Stimulated activated CD8-positive, alpha-beta memory T cell treated with anti-CD3 and anti-CD28 coated beads, Interleukin-12 subunit alpha, Interleukin-12 subunit beta, amount 100 ng/mL, for 4 hours (primary cell): ENCODE data around the gene AK8.
"Not testable (repeated sequence)": the region's sequence is repeated elsewhere in the genome, so short reads cannot be mapped to it uniquely, and the experiment has no call there.

ENCODE experiments used
- DNase-seq: peaks from one replicate; pipeline ENCODE4 v3.0.0-alpha.2; 2020; ENCODE audit warnings: low read depth

AK8 gene

DNA sequence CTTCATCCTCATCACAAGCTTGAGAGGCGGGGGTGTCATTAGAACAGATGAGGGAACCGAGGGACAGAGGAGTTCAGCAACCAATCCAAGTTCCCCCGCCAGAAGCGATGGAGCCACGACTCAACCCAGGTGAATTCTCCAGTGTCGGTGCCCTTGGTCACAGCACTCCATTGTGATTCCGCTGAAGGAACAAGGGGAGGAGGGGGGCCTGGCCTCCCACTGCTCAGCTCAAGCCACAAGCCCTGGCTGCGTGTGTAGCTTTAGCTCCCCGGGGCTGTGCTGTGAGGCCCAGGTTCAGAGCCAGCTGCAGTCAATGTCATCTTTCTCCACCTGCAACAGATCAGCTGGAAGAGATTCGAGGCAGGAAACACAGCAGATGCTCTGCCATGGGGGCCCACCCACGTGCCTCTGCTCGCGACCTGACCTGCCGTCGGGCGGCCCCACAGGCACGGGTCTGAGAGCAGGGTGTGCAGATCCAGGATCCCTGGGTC is 135.2 kb downstream of the AK8 start:
- no peak for DNase-seq

DNA sequence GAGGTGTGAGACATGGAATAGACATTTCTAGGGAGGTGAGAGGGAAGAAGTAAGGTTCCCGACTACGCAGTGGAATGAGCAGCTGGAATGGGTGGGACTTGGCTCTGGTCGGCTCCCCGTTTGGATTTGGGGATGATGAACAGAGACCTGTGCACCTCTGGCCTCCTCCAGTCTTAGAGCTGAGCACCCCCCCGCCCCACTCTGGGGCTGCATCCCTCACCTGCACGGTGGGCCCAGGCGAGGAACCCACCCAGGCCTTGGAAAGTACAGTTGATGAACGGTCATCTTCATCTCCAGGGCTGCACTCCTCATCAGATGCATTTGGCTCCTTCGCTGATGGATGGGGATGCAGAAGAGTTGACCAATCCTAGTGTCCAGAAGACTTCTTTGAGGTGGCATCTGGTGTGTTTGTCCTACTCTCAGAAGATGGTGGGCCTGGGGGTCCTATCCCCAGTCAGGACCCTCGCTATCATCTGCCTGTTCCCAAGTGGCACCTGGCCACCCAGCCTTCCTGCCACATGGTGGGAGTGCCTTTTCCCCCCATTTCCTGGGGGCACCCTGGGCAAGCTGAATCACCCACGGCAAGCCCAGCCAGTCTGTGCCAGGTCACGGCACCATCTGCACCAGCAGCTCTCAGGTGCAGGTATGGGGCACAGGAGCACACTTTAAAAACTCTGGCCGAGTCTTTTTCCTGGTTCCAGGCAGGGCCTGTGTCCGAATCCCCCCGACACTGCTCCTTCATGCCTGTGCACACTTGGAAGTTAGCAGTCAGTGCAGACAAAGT is 137.4 kb downstream of the AK8 start:
- DNase-seq: no peak

DNA sequence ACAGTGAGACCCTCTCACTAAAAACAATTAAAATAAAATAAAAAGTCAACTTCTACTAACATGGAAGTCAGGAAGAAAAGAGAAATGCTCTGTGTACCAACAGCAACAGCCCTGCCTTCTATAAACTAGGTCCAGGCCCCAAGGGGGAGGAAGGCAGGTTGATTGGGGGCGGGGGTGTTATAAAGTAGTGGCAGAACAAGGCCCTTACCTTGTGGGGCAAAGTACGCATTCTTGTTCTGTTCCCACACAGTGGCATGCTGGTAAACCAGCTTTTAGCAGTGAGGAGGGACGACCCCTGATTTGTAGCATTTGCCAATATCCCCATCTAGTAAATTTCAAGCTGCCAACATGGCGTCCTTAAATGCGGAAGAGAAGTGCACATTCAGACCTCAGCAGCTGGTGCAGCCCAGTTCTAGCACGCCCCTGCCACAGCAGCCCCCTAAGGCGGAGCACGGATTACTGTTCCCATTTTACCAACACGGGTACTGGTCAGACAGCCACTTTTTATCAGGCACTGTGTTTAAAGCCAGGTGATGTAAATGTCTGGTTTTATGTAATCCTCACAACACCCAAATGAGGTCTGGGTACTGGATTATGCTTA is 138.3 kb downstream of the AK8 start:
- no peak for DNase-seq

DNA sequence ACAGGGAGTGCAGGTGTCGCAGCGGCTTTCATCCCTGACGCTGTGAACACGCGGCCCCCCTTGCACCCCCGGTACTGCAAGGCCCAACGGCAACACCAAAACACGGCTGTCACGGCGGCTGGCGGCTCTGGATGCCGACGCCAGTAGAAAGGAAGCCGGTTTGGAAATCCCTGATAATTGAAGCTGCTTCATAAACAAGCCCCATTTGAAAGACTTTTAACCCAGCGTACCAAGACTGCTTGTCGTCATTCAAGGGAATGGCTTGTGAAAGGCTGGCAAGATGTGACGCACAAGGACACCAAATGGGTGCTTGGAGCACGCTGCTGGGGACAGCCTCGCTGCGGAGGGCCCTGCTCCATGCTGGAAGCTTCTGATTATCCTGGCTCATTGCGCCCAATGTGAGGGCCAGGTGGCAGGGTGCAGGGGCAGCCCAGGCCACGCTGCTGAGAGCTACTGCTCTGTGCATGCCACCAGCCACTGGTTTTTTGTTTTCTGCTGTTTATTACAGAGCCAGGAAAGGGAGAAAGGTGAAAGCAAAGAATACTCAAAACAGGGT is 144.7 kb downstream of the AK8 start:
- DNase-seq: no peak

DNA sequence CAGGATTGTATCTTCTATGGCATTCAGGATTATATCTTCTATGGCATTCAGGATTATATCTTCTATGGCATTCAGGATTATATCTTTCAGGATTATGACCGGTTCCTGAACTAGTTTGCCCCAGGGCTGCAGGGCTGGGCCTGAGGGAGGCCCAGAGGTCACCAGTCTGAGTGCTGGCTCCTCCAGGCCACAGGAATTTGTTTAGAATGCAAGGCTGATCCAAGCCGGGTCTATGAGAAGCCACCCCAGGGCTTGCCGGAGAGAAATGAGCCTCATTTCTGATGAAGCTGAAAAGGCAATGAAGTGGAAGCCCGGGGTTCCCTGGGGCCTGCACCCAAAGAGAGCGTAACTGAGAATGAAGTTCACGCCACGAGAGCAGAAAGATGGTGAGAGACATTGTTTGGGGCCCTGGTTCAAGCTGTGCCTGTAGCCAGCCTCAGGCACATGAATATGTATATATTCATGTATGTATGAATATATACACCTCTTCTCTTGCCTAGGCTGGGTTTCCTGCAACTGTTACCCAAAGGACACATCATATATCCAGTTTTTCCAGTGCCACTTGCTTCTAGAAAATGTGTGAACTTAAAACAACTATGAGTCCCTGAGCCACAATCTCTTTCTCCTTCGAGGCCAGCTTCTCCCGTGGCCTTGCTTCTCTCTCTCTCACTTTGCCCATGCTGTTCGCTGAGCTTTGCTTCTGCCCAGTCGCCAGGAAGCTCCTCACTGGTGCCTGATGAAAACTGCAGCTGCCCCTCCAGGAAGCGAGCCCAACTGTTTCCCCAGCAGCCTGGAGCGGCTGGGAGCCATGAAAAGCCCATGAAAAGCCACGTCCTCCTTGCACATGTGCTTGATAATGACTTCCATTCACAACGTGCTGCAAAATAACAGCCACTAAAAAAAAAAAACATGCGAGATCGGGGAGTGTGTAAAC is 145.5 kb downstream of the AK8 start:
- DNase-seq: no peak

DNA sequence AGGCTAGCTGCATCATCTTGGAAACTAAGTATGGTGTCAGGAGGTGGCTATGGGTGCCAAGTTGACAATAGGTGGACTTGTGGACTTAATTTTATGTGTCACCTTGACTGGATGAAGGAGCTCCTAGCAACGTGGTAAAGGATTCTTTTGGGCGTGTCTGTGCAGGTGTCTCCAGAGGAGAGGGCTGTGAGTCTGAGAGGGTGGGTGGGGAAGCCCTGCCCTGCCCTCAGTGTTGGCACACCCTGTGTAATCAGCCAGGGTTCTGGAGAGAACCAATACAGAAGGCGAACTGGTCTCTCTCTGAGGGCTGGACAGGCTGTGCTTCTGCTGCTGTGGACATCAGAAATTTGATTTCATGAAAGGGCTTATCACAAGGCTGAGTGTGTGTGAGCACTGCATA is 146.9 kb downstream of the AK8 start:
- DNase-seq: no peak

DNA sequence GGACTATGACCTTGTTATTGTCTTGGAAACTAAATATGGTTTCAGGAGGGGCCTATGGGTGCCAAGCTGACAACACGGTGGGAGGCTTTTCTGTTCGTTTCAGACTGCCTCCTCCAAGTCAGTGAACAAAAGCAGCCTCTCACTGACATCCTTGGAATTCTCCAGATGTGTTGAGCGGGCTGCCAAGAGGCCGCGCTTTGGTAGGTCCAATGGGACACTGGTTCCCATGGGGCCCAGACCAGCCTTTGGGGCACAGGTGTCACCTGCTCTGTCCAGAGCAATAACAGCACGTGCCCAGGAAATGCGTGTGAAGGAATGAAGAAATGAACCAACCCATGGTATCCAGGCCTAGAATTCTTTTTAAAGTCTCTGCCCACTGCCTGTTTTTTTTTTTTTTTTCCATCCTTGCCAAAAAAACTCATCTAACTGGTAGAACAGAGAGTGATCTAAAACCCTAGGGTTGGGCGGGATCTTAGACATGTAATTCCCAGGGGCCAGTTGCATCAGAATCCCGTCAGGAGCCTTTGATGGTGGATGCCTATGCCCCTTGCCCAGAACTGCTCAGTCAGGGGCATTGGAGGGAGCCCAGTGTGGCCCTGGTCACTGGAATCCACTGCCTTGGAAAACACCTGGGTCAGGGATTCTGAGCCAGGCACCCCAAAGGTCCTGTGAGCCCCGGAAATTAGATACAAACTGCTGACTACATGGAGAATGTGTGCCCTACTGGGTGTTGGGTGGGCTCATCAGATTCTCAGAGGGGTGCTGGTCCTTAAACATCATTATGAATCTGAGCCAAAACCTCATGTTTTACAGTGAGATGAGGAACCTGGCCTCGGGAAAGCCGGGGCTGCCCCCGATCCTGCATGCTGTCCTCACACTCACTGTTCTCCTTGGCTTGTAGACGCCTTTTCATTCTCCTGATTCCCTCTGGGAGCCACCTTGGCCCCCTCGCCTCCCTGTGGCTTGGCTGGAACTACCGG is 147.7 kb downstream of the AK8 start:
- no peak for DNase-seq

DNA sequence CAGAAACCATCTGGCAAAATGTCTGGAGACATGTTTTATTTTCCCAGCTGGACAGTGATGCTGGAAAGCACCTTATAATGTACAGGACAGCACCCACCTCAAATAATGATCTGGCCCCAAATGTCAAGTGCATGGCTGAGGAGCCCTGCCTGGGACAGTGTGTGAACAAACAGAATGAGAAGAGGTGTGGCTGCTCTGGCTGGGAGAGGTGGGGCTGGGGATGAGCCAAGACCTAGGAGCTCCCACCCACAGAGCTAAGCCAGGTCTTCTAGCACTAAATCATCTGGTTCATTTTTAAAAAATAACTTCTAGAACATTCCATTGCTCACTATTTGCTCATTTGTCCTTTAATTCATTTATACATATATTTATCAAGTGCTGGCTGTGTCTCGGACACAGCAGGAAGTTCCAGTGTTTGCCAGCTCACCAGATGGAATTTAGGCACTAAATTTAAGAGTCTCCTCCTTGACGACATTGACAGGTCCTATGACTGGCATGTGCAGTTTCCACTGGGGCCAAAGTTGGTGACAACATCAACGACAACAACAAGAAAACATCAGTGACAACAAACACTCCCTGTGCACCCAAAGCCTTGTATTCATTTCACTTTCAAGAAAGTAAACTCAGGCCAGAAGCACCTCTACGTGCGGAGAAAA is 148.7 kb downstream of the AK8 start:
- DNase-seq: no peak

DNA sequence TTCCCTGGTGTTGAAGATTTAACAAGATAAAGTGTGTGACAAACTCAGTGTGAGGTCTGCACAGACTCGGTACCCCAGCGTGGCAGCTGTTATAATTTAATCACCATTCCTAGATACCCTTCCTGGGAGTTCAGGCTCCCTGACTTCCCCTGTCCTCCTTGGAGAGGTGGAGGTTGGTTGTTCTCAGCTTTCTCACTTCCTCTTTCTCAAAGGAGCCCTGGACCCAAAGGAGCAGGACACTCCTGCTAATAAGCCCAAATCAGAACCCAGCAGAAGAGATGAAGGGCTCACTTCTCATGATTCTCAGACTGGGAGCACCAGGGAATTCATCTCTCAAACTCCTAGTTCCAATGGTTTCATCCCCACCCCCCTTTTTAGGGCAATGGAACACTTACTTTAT is 149.6 kb downstream of the AK8 start:
- no peak for DNase-seq

DNA sequence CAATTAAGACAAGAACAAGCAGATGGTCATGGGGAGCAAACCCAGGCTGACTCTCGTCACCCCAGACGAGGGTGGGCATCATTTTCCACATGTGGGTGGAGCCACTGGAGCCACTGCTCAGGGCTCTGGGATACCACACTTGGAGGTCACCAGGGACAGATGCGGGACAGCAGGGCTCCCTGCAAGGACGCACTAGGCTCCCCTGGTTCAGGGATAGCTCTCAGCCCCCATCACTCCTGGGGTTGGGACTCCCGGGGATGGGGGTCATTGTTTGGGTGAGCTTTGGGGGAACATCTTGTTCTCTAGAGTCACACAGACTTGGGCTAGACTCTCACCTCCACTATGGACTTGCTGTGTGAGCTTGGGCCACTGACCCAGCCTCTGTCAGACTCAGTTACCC is 150.0 kb downstream of the AK8 start:
- DNase-seq: no peak

DNA sequence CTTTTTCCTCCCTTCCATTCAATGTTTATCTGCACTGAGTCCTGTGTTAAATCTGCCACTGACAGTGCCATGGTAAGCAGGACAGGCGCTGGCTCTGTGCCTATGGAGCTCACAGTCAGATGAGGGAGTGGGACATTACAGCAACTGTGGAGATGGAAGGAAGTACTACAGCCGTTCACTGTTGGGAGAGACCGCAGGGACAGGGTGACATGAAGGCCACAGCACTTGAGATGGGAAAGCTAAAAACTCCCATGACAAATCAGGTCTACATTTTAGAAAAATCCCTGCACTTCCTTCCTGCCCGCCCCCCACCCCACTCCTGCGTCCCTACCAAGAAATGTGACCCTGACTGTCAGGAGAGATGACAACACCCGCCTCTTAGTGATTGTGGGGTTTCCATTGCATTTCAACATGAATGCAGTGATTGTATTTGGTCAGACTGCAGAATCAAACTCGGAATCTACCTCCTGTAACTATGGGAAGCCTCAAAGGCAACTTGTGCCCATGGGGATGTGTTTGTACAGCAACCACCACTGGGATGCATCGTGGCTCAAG is 151.4 kb downstream of the AK8 start:
- no peak for DNase-seq

DNA sequence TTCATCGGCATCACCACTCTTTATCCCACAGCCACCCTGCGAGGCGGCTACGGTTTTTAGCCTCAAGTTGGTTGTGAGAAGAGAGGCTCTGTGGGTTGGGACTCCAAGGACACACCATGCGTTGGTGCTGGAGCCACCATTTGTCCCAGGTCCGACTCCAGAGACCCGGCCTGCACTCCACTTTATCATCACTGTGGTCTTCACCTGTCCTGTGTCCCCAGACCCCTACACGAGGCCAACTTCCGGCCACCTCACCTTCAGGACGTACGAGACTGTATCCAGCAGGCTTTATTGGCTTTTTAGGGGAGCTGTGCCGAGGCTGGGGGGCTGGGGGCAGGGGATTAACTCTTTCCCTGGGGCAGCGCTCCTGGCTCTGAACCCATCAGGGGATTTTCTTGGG is 152.8 kb downstream of the AK8 start:
- DNase-seq: no peak

DNA sequence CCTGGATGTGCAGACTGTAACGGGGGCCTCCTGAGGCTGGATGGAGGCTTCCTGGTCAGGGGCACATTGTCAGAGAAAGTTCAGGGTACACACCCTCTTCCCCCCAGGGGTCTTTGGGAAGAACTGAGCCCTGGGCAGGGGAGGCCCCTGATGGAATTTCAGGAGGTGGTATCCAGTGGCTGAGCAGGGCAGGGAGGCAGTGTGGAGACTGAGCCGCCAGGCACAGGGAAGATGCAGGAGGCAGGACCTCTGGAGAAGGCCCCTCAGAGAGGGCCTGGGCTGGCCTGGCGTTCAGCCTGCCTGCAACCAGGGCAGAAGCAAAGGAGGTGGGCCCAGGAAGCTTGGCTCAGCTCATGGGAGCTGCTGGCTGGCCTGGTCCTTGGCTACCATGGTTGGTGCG is 154.3 kb downstream of the AK8 start:
- no peak for DNase-seq

DNA sequence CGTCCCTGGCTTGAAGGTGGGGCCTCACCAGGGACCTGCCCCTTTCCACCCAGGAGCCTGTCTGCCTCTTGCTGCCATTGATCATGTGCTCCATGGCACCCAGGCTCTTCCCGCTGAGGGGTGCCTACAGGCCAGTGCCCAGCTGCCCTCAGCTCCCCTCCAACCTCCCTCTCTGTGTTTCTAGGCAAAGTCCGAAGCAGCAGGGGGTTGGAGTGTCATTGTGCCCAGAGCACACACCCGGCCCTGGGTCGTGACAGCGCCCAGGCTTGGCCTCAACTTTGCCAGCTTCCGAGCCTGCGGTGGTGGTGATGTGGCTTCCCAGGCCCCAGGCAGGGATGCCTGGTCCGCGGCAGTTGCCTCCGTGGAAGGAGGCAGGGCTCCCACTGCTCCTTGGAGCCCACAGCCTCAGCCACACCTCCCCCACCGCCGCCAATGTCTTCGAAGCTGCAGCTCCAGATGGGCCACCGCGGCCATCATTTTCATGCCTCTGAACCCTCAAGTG is 155.5 kb downstream of the AK8 start:
- no peak for DNase-seq

DNA sequence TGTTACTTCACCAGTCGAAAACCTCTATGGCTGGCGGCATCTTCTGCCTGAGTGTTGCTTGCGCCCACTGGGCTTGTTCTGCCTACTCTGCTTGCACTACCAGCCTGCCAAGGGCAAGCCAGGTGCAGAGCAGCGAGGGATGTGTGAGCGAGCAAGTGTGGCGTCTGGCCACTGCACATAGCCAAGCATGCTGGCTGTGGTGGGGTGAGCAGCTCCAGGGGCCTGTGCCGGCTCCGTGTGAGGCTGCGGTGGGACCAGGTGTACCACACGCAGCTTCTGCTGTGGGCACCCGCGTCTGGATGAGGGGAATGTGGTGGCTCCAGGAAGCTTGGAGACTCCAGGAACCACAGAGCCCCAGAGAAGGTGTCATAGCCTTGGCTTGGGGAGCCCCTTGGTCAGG is 156.4 kb downstream of the AK8 start:
- no peak for DNase-seq

DNA sequence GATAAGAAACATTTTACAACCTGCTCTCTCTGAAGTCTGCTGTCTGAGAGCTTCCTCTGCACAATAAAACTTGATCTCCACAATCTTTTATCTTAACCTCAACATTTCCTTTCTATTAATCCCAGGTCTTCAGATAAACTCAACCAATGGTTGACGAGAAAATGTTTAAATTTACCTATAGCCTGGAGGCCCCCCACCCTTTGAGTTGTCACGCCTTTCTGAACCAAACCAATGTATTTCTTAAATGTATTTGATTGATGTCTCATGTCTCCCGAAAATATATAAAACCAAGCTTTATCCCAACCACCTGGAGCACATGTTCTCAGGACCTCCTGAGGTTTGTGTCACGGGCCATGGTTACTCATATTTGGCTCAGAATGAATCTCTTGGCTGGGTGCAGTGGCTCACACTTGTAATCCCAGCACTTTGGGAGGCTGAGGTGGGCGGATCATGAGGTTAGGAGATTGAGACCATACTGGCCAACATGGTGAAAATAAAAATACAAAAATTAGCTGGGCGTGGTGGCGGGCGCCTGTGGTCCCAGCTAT is 159.6 kb downstream of the AK8 start:
- not testable (repeated sequence) for DNase-seq

DNA sequence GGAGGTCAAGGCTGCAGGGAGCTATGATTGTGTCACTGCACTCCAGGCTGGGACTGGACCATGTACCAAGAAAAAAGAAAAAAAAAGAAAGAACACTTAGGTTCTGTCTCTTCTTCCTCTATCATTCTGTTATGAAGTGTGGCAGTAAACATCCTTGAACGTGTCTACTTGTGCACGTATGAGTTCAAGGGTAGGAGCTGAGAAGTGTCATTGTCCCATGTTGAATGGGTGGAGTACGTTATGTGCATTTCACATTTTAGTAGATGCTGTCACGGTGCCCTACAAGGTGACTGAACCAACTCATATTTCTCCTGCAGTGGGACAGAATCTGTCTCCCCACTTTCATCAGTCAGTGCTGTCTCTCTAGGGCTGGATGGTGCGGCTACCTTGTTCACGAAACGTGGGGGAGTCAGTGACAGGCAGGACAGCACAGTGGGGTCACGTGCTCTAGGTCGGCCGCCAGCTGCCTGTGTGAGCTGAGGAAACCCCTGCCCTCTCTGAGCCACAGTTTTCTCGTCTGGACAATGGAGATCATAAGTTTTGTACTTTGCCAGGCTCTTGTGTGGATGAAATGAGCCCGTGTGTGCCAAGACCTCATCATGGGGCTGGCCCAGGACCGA is 160.6 kb downstream of the AK8 start:
- no peak for DNase-seq

DNA sequence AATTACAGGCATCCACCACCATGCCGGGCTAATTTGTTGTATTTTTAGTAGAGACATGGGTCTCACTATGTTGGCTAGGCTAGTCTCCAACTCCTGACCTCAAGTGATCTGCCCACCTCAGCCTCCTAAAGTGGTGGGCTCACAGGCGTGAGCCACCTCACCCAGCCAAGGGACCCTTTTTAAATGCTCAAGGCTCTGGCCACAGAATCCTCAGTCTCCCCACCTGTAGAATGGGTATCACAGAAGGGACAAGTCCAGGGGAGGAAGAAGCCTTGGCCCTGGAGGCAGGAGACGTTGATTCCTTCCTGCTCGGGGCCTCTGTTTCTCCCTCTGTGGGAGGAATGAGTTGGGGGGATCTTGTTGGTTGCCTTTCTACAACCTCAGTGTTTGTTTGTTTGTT is 162.1 kb downstream of the AK8 start:
- no peak for DNase-seq

DNA sequence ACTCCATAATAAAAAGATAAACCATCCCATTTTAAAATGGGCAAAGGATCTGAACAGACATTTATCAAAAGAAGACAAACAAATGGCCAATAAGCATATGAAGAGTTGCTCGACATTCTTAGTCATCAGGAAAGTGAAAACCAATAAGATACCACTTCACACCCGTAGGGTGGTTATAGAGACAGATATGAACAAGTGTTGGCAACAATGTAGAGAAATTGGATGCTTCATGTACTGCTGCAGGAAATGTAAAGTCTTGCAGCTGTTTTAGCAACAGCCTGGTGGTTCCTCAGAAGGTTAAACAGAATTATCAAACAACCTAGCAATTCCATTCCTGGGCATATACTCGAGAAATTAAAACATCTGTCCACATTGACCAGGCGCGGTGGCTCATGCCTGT is 165.3 kb downstream of the AK8 start:
- DNase-seq: no peak
